Measurements from ENCODE around the gene ENPP1.

ENPP1 gene

GRCh38 chr6:131868836-131869235, 61.0 kb downstream of the ENPP1 start:
- DNase-seq (ENCODE audit: low spot score in 2 of 2): no peak
- no peak overlapping the region for H3K27ac Mint-ChIP-seq (ENCODE audit: low read depth)
- H3K36me3 Mint-ChIP-seq (ENCODE audit: insufficient read depth): no peaks in the 10 kb centered on the region
- no peak for ATAC-seq (replicated peaks; ENCODE audit: extremely low read depth, poor library complexity, severe bottlenecking)
- H3K9me3 Mint-ChIP-seq: no peaks in the 10 kb centered on the region
- no peaks in the 10 kb centered on the region for H3K4me1 Mint-ChIP-seq
- no peak overlapping the region for H3K4me3 Mint-ChIP-seq
- peaks cover 12% of the 10 kb centered on the region for H3K27me3 Mint-ChIP-seq

DNA sequence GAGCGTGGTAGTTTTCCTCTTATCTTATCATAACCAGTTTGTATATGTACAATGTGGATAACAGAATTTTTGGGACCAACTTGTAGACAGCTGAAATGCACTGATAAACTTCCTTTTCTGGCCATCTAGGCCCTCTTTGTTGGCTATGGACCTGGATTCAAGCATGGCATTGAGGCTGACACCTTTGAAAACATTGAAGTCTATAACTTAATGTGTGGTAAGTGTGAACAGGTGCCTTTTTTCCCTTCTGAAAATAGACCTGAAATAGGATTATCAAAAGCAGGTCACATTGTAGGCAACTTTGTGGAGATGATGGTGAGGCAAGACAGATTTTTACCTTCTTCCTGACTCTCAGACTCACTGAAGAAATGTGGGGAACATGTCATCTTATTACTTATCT, 67.8 kb downstream of the ENPP1 start:
- Mint-ChIP-seq H3K4me3 (no peak overlapping the region), H3K36me3 (ENCODE audit: insufficient read depth) (no peaks in the 10 kb centered on the region), H3K27me3 (peaks cover 4% of the 10 kb centered on the region), H3K9me3 (no peaks in the 10 kb centered on the region), H3K4me1 (no peaks in the 10 kb centered on the region), H3K27ac (ENCODE audit: low read depth) (no peak overlapping the region)
- ATAC-seq (replicated peaks; ENCODE audit: extremely low read depth, poor library complexity, severe bottlenecking) (no peak), DNase-seq (ENCODE audit: low spot score in 2 of 2) (no peak)

DNA sequence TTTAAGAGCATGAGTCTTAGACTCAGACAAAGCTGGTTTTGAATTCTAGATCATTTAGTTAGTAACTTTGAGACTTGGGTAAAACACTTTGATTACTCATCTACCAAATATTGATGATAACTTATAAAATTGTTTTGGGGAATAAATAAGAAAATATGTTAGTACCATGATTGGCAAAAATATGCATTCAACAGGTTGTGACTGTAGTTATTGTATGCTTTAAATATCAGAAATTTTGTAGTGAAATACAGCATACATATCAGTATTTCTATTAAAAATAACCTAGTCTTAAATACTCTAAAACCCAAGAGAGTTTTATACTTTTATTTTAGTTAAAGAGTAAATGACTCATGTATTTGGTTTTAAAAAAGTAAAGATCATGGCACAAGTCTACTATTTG, 68.7 kb downstream of the ENPP1 start:
- Mint-ChIP-seq H3K27ac (ENCODE audit: low read depth) (no peak overlapping the region), H3K36me3 (ENCODE audit: insufficient read depth) (no peaks in the 10 kb centered on the region), H3K4me3 (no peak overlapping the region)

GRCh38 chr6:131877999-131878789, 70.4 kb downstream of the ENPP1 start:
- no peak overlapping the region for H3K27ac Mint-ChIP-seq (ENCODE audit: low read depth)
- H3K9me3 Mint-ChIP-seq: no peaks in the 10 kb centered on the region
- H3K4me1 Mint-ChIP-seq: no peaks in the 10 kb centered on the region
- H3K36me3 Mint-ChIP-seq (ENCODE audit: insufficient read depth): no peaks in the 10 kb centered on the region
- peaks cover 10% of the 10 kb centered on the region for H3K27me3 Mint-ChIP-seq
- H3K4me3 Mint-ChIP-seq: no peak overlapping the region
- DNase-seq (ENCODE audit: low spot score in 2 of 2) (no peak), ATAC-seq (replicated peaks; ENCODE audit: extremely low read depth, poor library complexity, severe bottlenecking) (no peak)

More for the DNA sequence above, 68.7 kb downstream of the ENPP1 start:
- no peak for DNase-seq (ENCODE audit: low spot score in 2 of 2)
- peaks cover 10% of the 10 kb centered on the region for H3K27me3 Mint-ChIP-seq
- H3K9me3 Mint-ChIP-seq: no peaks in the 10 kb centered on the region
- no peaks in the 10 kb centered on the region for H3K4me1 Mint-ChIP-seq
- no peak for ATAC-seq (replicated peaks; ENCODE audit: extremely low read depth, poor library complexity, severe bottlenecking)

GRCh38 chr6:131883016-131883415, 75.2 kb downstream of the ENPP1 start:
- DNase-seq (ENCODE audit: low spot score in 2 of 2) (no peak), ATAC-seq (replicated peaks; ENCODE audit: extremely low read depth, poor library complexity, severe bottlenecking) (no peak)
- peaks cover 10% of the 10 kb centered on the region for H3K27me3 Mint-ChIP-seq
- H3K4me3 Mint-ChIP-seq: no peak overlapping the region
- no peaks in the 10 kb centered on the region for H3K9me3 Mint-ChIP-seq
- no peaks in the 10 kb centered on the region for H3K4me1 Mint-ChIP-seq
- no peaks in the 10 kb centered on the region for H3K36me3 Mint-ChIP-seq (ENCODE audit: insufficient read depth)
- no peak overlapping the region for H3K27ac Mint-ChIP-seq (ENCODE audit: low read depth)

DNA sequence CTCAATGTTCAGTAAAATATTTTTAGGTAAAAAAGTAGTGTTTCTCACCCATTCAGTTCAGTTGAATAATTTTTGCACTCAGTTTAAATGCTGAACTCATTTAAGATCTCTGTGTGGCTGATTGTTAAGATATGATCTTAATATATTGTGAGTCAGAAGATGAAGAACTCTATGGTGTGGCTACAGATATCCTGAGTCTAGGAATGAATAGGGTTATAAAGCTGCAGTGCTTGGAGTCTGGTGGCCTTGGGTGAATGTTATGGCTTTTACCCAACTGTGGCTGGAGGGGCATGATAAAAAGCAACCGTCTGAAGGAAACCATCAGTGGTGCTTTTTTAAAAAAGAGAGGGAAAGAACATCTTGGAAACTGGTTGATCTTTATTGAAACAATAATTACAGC, 77.4 kb downstream of the ENPP1 start:
- no peak for ATAC-seq (replicated peaks; ENCODE audit: extremely low read depth, poor library complexity, severe bottlenecking)
- DNase-seq (ENCODE audit: low spot score in 2 of 2): no peak
- Mint-ChIP-seq H3K4me1 (no peaks in the 10 kb centered on the region), H3K27ac (ENCODE audit: low read depth) (no peak overlapping the region), H3K4me3 (no peak overlapping the region), H3K36me3 (ENCODE audit: insufficient read depth) (peaks cover 1% of the 10 kb centered on the region), H3K27me3 (peaks cover 20% of the 10 kb centered on the region), H3K9me3 (no peaks in the 10 kb centered on the region)

GRCh38 chr6:131886517-131886916, 78.7 kb downstream of the ENPP1 start:
- peaks cover 12% of the 10 kb centered on the region for H3K27me3 Mint-ChIP-seq
- no peaks in the 10 kb centered on the region for H3K9me3 Mint-ChIP-seq

DNA sequence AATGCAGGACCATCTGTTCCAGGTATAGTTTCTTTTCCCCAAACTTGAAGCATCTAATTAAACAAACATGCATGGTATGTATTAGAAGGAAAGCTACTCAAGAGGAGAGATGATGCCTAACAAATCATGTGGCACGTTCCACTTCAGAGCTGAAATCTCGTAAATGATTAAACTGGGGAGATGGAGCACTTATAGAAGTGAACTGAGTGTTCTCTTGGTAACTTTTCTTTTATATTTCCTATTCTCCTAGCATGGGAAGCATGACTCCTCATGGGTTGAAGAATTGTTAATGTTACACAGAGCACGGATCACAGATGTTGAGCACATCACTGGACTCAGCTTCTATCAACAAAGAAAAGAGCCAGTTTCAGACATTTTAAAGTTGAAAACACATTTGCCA, 82.3 kb downstream of the ENPP1 start:
- Mint-ChIP-seq H3K36me3 (ENCODE audit: insufficient read depth) (peaks cover 1% of the 10 kb centered on the region), H3K27me3 (peaks cover 35% of the 10 kb centered on the region), H3K27ac (ENCODE audit: low read depth) (no peak overlapping the region), H3K4me3 (no peak overlapping the region), H3K4me1 (no peaks in the 10 kb centered on the region), H3K9me3 (no peaks in the 10 kb centered on the region)
- ATAC-seq (replicated peaks; ENCODE audit: extremely low read depth, poor library complexity, severe bottlenecking) (no peak), DNase-seq (ENCODE audit: low spot score in 2 of 2) (no peak)

More at GRCh38 chr6:131886517-131886916, 78.7 kb downstream of the ENPP1 start:
- Mint-ChIP-seq H3K4me1 (no peaks in the 10 kb centered on the region), H3K27ac (ENCODE audit: low read depth) (no peak overlapping the region), H3K4me3 (no peak overlapping the region), H3K36me3 (ENCODE audit: insufficient read depth) (peaks cover 1% of the 10 kb centered on the region)
- DNase-seq (ENCODE audit: low spot score in 2 of 2) (no peak), ATAC-seq (replicated peaks; ENCODE audit: extremely low read depth, poor library complexity, severe bottlenecking) (no peak)

DNA sequence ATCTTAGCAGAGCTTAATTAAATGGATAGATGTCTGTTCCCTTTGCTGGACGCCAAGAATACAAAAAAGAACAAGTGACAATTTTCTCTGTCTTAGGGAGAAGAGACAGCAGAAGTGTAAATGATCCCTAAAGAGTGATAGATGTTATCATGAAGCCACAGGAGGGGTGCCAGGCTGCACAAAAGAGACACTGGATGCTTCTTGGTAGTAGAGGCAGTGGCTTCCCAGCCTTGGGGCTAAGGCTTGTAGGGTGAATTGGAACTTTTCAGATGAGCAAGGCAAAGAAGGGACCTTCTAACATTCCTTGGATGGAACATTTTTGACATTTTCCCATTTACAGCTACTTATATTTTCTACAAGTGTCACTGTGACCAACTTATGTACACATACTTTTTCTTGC, 85.4 kb downstream of the ENPP1 start:
- no peak overlapping the region for H3K4me3 Mint-ChIP-seq

DNA sequence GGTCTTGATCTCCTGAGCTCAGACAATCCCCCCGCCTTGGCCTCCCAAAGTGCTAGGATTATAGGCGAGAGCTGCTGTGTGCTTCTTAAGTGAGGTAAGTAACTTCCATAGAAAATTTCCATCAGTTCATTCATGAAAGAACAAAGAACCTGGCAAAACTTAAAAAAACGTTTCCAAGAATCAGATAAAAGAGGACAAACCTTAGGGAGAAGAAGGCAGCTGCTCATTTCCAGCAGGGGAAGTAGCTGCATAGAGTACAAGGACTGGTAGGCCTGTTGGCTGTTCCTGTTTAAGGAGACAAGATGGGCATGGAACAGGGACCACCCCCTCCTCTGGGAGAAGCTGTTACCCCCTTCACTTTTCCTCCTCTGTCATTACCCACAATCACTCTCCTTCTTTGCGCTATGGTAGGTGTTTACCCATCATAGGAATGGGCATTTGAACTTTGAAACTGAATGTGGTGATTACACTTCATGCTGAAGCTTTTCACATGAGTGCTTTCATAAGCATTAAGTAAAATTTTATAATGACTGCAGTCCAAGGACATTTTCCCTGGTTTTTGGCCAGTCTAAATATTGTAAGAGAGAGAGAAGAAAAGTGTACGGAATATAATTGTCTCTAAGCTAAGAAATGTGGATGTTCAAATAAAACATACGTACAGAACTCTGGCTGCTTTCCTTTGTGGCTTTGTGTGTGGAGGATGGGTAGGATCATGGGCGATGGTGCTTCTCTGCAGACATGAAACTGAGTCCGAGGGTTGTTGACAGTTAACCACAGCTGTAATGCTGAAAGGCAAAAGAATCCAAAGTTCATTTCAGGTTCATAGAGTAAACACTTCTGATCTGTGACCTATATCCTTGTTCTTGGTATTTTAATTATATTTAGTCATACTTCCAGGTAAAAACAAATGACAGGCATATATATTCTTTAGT, 86.9 kb downstream of the ENPP1 start:
- no peaks in the 10 kb centered on the region for H3K9me3 Mint-ChIP-seq
- DNase-seq (ENCODE audit: low spot score in 2 of 2) (no peak), ATAC-seq (replicated peaks; ENCODE audit: extremely low read depth, poor library complexity, severe bottlenecking) (no peak)
- no peak overlapping the region for H3K4me3 Mint-ChIP-seq
- H3K36me3 Mint-ChIP-seq (ENCODE audit: insufficient read depth): peaks cover 1% of the 10 kb centered on the region
- H3K4me1 Mint-ChIP-seq: no peaks in the 10 kb centered on the region
- H3K27me3 Mint-ChIP-seq: peaks cover 47% of the 10 kb centered on the region
- no peak overlapping the region for H3K27ac Mint-ChIP-seq (ENCODE audit: low read depth)

More for the DNA sequence above, 85.4 kb downstream of the ENPP1 start:
- ATAC-seq (replicated peaks; ENCODE audit: extremely low read depth, poor library complexity, severe bottlenecking): no peak
- DNase-seq (ENCODE audit: low spot score in 2 of 2): no peak
- Mint-ChIP-seq H3K4me1 (no peaks in the 10 kb centered on the region), H3K9me3 (no peaks in the 10 kb centered on the region), H3K27me3 (peaks cover 49% of the 10 kb centered on the region), H3K36me3 (ENCODE audit: insufficient read depth) (peaks cover 1% of the 10 kb centered on the region), H3K27ac (ENCODE audit: low read depth) (no peak overlapping the region)

DNA sequence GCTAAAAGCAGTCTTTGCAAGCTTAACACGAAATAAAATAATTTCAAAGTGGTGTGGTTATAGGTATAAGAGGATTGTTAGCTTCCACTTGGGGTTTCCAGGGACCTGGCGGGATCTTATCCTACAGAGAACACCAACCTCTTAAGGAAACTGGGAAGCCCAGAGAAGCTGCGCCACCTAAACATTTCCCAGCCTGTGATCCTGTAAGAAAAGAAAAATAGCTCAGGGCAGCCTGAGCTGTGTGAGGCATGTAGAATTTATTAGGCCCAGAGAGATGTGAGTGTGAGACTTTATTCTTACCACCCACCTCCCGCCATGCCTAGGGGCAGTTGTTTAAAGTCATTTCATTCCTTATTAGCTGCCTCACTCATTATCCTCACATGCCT, 89.2 kb downstream of the ENPP1 start:
- ATAC-seq (replicated peaks; ENCODE audit: extremely low read depth, poor library complexity, severe bottlenecking): no peak
- Mint-ChIP-seq H3K4me3 (no peak overlapping the region), H3K4me1 (no peaks in the 10 kb centered on the region), H3K9me3 (no peaks in the 10 kb centered on the region), H3K36me3 (ENCODE audit: insufficient read depth) (no peaks in the 10 kb centered on the region), H3K27ac (ENCODE audit: low read depth) (no peak overlapping the region), H3K27me3 (peaks cover 50% of the 10 kb centered on the region)
- no peak for DNase-seq (ENCODE audit: low spot score in 2 of 2)

DNA sequence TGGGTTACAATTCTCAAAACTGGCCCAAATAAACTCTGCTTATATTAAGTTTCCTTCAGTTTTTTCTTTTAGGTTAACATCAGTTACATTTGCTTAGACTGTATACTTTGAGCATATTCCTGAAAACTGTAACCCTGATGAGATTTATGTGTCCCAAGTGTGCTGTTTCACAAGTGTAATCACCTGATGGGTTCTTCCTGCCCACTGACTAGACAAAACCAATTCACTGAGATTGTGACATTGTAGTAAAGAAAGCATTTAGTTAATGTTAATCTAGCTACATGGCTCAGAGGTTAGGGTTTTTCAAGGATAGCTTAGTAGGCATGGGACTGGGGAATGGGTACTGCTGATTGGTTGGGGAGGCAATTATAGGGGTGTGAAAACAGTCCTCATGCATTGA, 89.8 kb downstream of the ENPP1 start:
- Mint-ChIP-seq H3K27me3 (peaks cover 56% of the 10 kb centered on the region), H3K36me3 (ENCODE audit: insufficient read depth) (no peaks in the 10 kb centered on the region), H3K27ac (ENCODE audit: low read depth) (no peak overlapping the region), H3K9me3 (no peaks in the 10 kb centered on the region), H3K4me3 (no peak overlapping the region), H3K4me1 (no peaks in the 10 kb centered on the region)
- no peak for ATAC-seq (replicated peaks; ENCODE audit: extremely low read depth, poor library complexity, severe bottlenecking)
- DNase-seq (ENCODE audit: low spot score in 2 of 2): no peak

DNA sequence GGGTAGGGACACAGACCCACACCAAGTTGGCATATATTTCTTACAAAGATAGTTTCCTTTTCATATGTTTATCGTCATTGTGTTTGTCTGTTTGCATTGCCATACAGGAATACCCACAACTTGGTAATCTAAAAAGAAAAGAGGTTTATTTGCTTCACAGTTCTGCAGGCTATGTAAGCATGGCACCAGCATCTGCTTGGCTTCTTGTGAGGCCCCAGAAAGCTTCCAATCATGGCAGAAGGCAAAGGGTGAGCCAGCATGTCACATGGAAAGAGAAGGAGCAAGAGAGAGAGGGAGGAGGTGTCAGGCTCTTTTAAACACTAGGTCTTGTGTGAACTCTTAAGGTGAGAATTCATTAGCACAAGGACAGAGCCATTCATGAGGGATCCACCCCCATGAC, 90.9 kb downstream of the ENPP1 start:
- Mint-ChIP-seq H3K4me3 (no peak overlapping the region), H3K4me1 (no peaks in the 10 kb centered on the region), H3K27ac (ENCODE audit: low read depth) (no peak overlapping the region), H3K36me3 (ENCODE audit: insufficient read depth) (no peaks in the 10 kb centered on the region), H3K9me3 (no peaks in the 10 kb centered on the region), H3K27me3 (peaks cover 56% of the 10 kb centered on the region)
- no peak for DNase-seq (ENCODE audit: low spot score in 2 of 2)
- ATAC-seq (replicated peaks; ENCODE audit: extremely low read depth, poor library complexity, severe bottlenecking): no peak

All from central memory CD8-positive, alpha-beta T cell (primary cell).